HepG2 (cell line): Measurements from ENCODE around the gene CARD9. TPM values are rescaled to one million over a fixed set of nuclear protein-coding genes. Genes with fewer than 3 reads are reported as not detected.

ENCODE experiments used
- AKNA ChIP-seq: sonication (generic); formaldehyde crosslinking; IDR thresholded peaks from 2 replicates; pipeline ENCODE4 v1.4.0; 2020; ENCODE audit warnings: missing genetic modification reagents, borderline replicate concordance
- ERF ChIP-seq: IDR thresholded peaks from 2 replicates; pipeline ENCODE4 v1.6.1; 2018; ENCODE audit warnings: missing biosample characterization, missing genetic modification reagents
- MED13 ChIP-seq: sonication (generic); formaldehyde crosslinking; IDR thresholded peaks from 2 replicates; pipeline ENCODE4 v1.5.0; 2020; ENCODE audit warnings: missing genetic modification reagents
- MYNN ChIP-seq: sonication (generic); formaldehyde crosslinking; IDR thresholded peaks from 2 replicates; pipeline ENCODE4 v1.4.0; 2020; ENCODE audit warnings: mild to moderate bottlenecking, low read depth, missing genetic modification reagents
- PHF21A ChIP-seq: sonication (generic); formaldehyde crosslinking; IDR thresholded peaks from 2 replicates; pipeline ENCODE4 v1.5.0; 2020; ENCODE audit warnings: mild to moderate bottlenecking, missing genetic modification reagents
- SMAD1 ChIP-seq: sonication (generic); formaldehyde crosslinking; IDR thresholded peaks from 2 replicates; pipeline ENCODE4 v1.4.0; 2020; ENCODE audit warnings: missing genetic modification reagents, low read depth, mild to moderate bottlenecking, borderline replicate concordance
- SOX13 ChIP-seq, 3 experiments: fragments of 450-650 bp in 1 of 3; sonication (generic) in 1 of 3; formaldehyde crosslinking in 1 of 3; IDR thresholded peaks in 2 of 3; conservative IDR thresholded peaks in 1 of 3; 2 replicates each; pipeline versions ENCODE4 v1.5.0 to v1.6.1; 2016 to 2020; ENCODE audit warnings: antibody characterized with exemption in 1 of 3, mild to moderate bottlenecking in 1 of 3, missing compliant biosample characterization in 1 of 3, missing genetic modification reagents in 1 of 3, moderate library complexity in 1 of 3
- ZBTB2 ChIP-seq: sonication (generic); formaldehyde crosslinking; IDR thresholded peaks from 2 replicates; pipeline ENCODE4 v1.8.0; 2022; ENCODE audit warnings: low read depth, missing genetic modification reagents
- ZFP62 ChIP-seq: sonication (generic); formaldehyde crosslinking; IDR thresholded peaks from 2 replicates; pipeline ENCODE4 v1.4.0; 2020; ENCODE audit warnings: missing genetic modification reagents
- ZFP90 ChIP-seq: sonication (generic); formaldehyde crosslinking; IDR thresholded peaks from 2 replicates; pipeline ENCODE4 v1.8.0; 2022; ENCODE audit warnings: missing genetic modification reagents, mild to moderate bottlenecking, inconsistent platforms, borderline replicate concordance
- ZFY ChIP-seq: sonication (generic); formaldehyde crosslinking; IDR thresholded peaks from 2 replicates; pipeline ENCODE4 v1.4.0; 2020; ENCODE audit warnings: missing genetic modification reagents
- ZNF331 ChIP-seq: sonication (generic); formaldehyde crosslinking; IDR thresholded peaks from 2 replicates; pipeline ENCODE4 v1.4.0; 2020; ENCODE audit warnings: missing genetic modification reagents
- ZNF503 ChIP-seq: sonication (generic); formaldehyde crosslinking; IDR thresholded peaks from 2 replicates; pipeline ENCODE4 v1.4.0; 2020; ENCODE audit warnings: missing genetic modification reagents
- ZNF614 ChIP-seq: IDR thresholded peaks from 2 replicates; pipeline ENCODE4 v1.6.1; 2018; ENCODE audit warnings: missing biosample characterization, missing genetic modification reagents, inconsistent platforms, borderline replicate concordance
- ZSCAN25 ChIP-seq: sonication (generic); formaldehyde crosslinking; IDR thresholded peaks from 2 replicates; pipeline ENCODE4 v1.8.0; 2022; ENCODE audit warnings: mild to moderate bottlenecking, missing genetic modification reagents
- polyA plus RNA-seq, 8 experiments: library from polyadenylated mRNA; depleted of rRNA in 3 of 8; stranded (reverse) in 7 of 8; unstranded in 1 of 8; fragments of >200 nt; fragmentation: Illumina TruSeq in 4 of 8; extraction: Trizol in 4 of 8; gene quantifications; 2 replicates each; pipeline versions ENCODE4 v1.2.1 to v1.2.3, GENCODE V29; 2011 to 2016; ENCODE audit warnings: low read depth in 4 of 8, missing spikeins in 1 of 8, mixed read lengths in 1 of 8; ENCODE audit not compliant: insufficient read depth in 1 of 8
- total RNA-seq, 5 experiments: library from RNA; depleted of rRNA; stranded (reverse); fragments of >200 nt; fragmentation: Illumina TruSeq; extraction: Trizol; gene quantifications; 2 replicates each; pipeline ENCODE4 v1.2.3, GENCODE V29; 2016; ENCODE audit warnings: low read depth in 1 of 5
- TF ChIP-seq, protein P1 (sequence below): sonication (generic); formaldehyde crosslinking; IDR thresholded peaks from 2 replicates; pipeline ENCODE4 v1.4.0; 2020; ENCODE audit warnings: missing genetic modification reagents
- TF ChIP-seq, protein P2 (sequence below): IDR thresholded peaks from 2 replicates; pipeline ENCODE4 v1.6.1; 2016; ENCODE audit warnings: mild to moderate bottlenecking, missing biosample characterization, missing genetic modification reagents

The CARD9 gene
- total and polyA plus RNA-seq, 2 of the 13 experiments (the other 11 are each of a cell fraction or from before 2014, with no cell fraction given): 3.3 to 7.4 TPM

DNA sequence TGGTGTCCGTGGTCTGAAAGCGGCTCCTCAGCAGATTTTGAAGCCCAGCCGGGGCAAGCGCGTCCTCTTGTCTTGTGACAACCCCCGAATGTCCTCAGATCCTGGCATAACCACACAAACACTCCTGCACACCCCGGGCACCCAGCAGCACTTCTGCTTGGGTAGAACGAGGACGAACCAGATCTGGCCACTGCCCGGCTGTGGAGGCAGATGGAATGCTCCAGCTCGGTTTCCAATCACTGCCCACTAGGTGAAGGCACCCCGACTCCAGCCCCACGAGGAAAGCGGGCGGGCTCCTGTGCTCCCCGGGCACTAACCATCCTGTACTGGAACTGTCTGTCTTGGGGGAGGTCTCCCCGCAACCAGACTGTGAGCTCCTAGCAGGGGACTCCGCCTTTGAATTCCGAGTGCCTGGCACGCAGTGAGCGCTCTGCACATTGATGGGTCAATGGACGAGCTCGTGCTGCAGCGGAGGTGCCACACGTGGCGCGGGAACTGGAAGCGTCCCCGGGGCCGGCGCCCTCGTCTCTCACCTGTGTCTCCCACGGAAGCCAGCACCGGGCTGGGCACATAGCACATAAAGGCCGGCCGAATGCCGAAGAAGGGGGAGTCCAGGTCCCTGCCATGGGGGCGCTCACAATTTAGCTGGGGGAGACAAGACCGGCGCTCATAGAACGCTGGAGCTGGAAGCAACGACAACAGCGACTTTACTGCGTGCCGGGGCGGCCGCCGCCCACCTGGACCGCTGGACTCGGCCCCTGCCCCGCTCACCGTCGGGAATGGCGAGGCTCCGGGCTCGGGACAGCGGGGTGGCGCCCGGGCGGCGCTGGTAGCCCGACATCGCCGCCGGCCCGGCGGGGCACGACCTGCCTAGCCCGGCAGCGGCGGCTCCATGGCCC, 36.3 kb upstream of the CARD9 start (continued):
- TF ChIP-seq AKNA (0 out of 2 replicates have a peak, but pooled peaks have one; percentile 46), ZFP62 (CRISPR knock-in tag) (no peak), ZSCAN25 (CRISPR knock-in tag) (no peak), ZFP90 (CRISPR knock-in tag) (peak; percentile 43; the same call in 1 of the 2 replicates), ERF (CRISPR knock-in tag) (no peak), ZNF614 (CRISPR knock-in tag) (no peak), ZNF331 (CRISPR knock-in tag) (no peak), ZNF503 (CRISPR knock-in tag) (no peak), PHF21A (CRISPR knock-in tag) (0 out of 2 replicates have a peak, but pooled peaks have one; percentile 27), MED13 (CRISPR knock-in tag) (no peak; the same call in 1 of the 2 replicates), MYNN (CRISPR knock-in tag) (no peak), SMAD1 (no peak), ZBTB2 (CRISPR knock-in tag) (peak; percentile 24; the same call in 1 of the 2 replicates), ZFY (CRISPR knock-in tag) (no peak; the same call in 1 of the 2 replicates), SOX13 (IDR thresholded peaks at IDR 0.05) (no peak), SOX13 (CRISPR knock-in tag; conservative IDR thresholded peaks at IDR 0.05 in 1 of 2, IDR thresholded peaks at IDR 0.05 in 1 of 2) (no peak)
- TF ChIP-seq, protein P1, sequence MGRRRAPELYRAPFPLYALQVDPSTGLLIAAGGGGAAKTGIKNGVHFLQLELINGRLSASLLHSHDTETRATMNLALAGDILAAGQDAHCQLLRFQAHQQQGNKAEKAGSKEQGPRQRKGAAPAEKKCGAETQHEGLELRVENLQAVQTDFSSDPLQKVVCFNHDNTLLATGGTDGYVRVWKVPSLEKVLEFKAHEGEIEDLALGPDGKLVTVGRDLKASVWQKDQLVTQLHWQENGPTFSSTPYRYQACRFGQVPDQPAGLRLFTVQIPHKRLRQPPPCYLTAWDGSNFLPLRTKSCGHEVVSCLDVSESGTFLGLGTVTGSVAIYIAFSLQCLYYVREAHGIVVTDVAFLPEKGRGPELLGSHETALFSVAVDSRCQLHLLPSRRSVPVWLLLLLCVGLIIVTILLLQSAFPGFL (CRISPR knock-in tag): no peak
- TF ChIP-seq, protein P2, sequence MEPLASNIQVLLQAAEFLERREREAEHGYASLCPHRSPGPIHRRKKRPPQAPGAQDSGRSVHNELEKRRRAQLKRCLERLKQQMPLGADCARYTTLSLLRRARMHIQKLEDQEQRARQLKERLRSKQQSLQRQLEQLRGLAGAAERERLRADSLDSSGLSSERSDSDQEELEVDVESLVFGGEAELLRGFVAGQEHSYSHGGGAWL (CRISPR knock-in tag): peak; percentile 62; the same call in 1 of the 2 replicates
